Keratinocyte (primary cell): ENCODE data around the gene CLMN. TPM values are rescaled to one million over a fixed set of nuclear protein-coding genes. Genes with fewer than 3 reads are reported as not detected.

Experiments
- DNase-seq: peaks from one replicate; pipeline ENCODE4 v3.0.0-alpha.2; 2011; ENCODE audit warnings: low read depth, missing footprints, low spot score
- FAIRE-seq: peaks from 2 replicates; lab custom pipeline; 2011; peaks lifted over from hg19 to GRCh38; lab: Jason Lieb, UNC
- H2AFZ ChIP-seq: 2 replicates; pipeline ENCODE4 v1.6.0; 2012; ENCODE audit warnings: low read length, control low read depth, inconsistent platforms; ENCODE audit not compliant: control insufficient read depth
- H3K27ac ChIP-seq: 2 replicates; pipeline ENCODE4 v1.5.1; 2011; ENCODE audit warnings: low read length; ENCODE audit not compliant: control insufficient read depth, insufficient read depth
- H3K27me3 ChIP-seq: 3 replicates; pipeline ENCODE4 v1.6.0; 2011; ENCODE audit warnings: low read length; ENCODE audit not compliant: control insufficient read depth, insufficient read depth; ENCODE audit errors: extremely low read depth
- H3K36me3 ChIP-seq, 2 experiments: 2 replicates in 1 of 2; 3 replicates in 1 of 2; pipeline ENCODE4 v1.5.1; 2011; ENCODE audit warnings: low read length in 2 of 2, mild to moderate bottlenecking in 1 of 2; ENCODE audit not compliant: control insufficient read depth in 2 of 2, insufficient read depth in 2 of 2; ENCODE audit errors: extremely low read depth in 1 of 2
- H3K4me1 ChIP-seq: 3 replicates; pipeline ENCODE4 v1.5.1; 2011; ENCODE audit warnings: low read length; ENCODE audit not compliant: control insufficient read depth, insufficient read depth; ENCODE audit errors: extremely low read depth
- H3K4me2 ChIP-seq: 3 replicates; pipeline ENCODE4 v1.6.0; 2011; ENCODE audit warnings: low read depth, low read length; ENCODE audit not compliant: control insufficient read depth, insufficient read depth; ENCODE audit errors: extremely low read depth
- H3K4me3 ChIP-seq, 3 experiments: fragments of 200-600 bp in 1 of 3; sonication (generic) in 1 of 3; 2 replicates in 2 of 3; 3 replicates in 1 of 3; pipeline ENCODE4 v1.5.1; 2011 to 2016; ENCODE audit warnings: low read length in 3 of 3, mild to moderate bottlenecking in 3 of 3, control low read depth in 2 of 3, inconsistent platforms in 1 of 3, low read depth in 1 of 3, mixed read lengths in 1 of 3, mixed run types in 1 of 3, moderate library complexity in 1 of 3; ENCODE audit not compliant: control insufficient read depth in 2 of 3, insufficient read depth in 2 of 3; ENCODE audit errors: extremely low read depth in 1 of 3
- H3K79me2 ChIP-seq: 2 replicates; pipeline ENCODE4 v1.6.0; 2012; ENCODE audit warnings: low read length; ENCODE audit not compliant: control insufficient read depth, insufficient read depth
- H3K9ac ChIP-seq: 3 replicates; pipeline ENCODE4 v1.6.0; 2011; ENCODE audit warnings: low read length; ENCODE audit not compliant: control insufficient read depth, insufficient read depth; ENCODE audit errors: extremely low read depth
- H3K9me1 ChIP-seq: 3 replicates; pipeline ENCODE4 v1.6.0; 2011; ENCODE audit warnings: low read length; ENCODE audit not compliant: control insufficient read depth, insufficient read depth; ENCODE audit errors: extremely low read depth
- H3K9me3 ChIP-seq: 2 replicates; pipeline ENCODE4 v1.5.1; 2012; ENCODE audit warnings: low read depth, low read length; ENCODE audit not compliant: control insufficient read depth
- H4K20me1 ChIP-seq: 3 replicates; pipeline ENCODE4 v1.6.0; 2011; ENCODE audit warnings: low read length; ENCODE audit not compliant: control insufficient read depth, insufficient read depth; ENCODE audit errors: extremely low read depth
- EZH2 ChIP-seq: IDR thresholded peaks from one replicate; pipeline ENCODE4 v1.6.1; 2012; ENCODE audit warnings: inconsistent platforms, mild to moderate bottlenecking, low read length, moderate library complexity
- dilution Hi-C: fragments of 300-500 bp; cut with MboI; formaldehyde crosslinking; loops from one replicate; pipeline ENCODE4 v1.7.0; 2020; ENCODE audit warnings: low sequenced_read_pairs; ENCODE audit not compliant: extremely low pct_ligation_motif_present
- polyA plus RNA-seq, 5 experiments: library from polyadenylated mRNA; depleted of rRNA in 3 of 5; stranded (reverse) in 3 of 5; stranded (forward) in 1 of 5; unstranded in 1 of 5; fragments of >200 nt; gene quantifications; 1 replicate in 1 of 5; 2 replicates in 3 of 5; 3 replicates in 1 of 5; pipeline versions ENCODE4 v1.2.1 to v1.2.3, GENCODE V29; 2011 to 2012; ENCODE audit warnings: missing spikeins in 2 of 5, low read depth in 1 of 5, low replicate concordance in 1 of 5
- TF ChIP-seq, protein P1 (sequence below), 3 experiments: IDR thresholded peaks in 1 of 3; conservative IDR thresholded peaks in 1 of 3; optimal IDR thresholded peaks in 1 of 3; 2 replicates in 2 of 3; 3 replicates in 1 of 3; pipeline versions ENCODE3 to v1.5.1; 2011; ENCODE audit warnings: low read length in 3 of 3, mild to moderate bottlenecking in 3 of 3, moderate library complexity in 2 of 3, control low read depth in 1 of 3, inconsistent platforms in 1 of 3; ENCODE audit not compliant: insufficient read depth in 2 of 3; ENCODE audit errors: extremely low read depth in 1 of 3

CLMN gene
- polyA plus RNA-seq, 1 donor (not counting 4 experiments of a cell fraction or from before 2014, with no cell fraction given), result 6.1 TPM

DNA sequence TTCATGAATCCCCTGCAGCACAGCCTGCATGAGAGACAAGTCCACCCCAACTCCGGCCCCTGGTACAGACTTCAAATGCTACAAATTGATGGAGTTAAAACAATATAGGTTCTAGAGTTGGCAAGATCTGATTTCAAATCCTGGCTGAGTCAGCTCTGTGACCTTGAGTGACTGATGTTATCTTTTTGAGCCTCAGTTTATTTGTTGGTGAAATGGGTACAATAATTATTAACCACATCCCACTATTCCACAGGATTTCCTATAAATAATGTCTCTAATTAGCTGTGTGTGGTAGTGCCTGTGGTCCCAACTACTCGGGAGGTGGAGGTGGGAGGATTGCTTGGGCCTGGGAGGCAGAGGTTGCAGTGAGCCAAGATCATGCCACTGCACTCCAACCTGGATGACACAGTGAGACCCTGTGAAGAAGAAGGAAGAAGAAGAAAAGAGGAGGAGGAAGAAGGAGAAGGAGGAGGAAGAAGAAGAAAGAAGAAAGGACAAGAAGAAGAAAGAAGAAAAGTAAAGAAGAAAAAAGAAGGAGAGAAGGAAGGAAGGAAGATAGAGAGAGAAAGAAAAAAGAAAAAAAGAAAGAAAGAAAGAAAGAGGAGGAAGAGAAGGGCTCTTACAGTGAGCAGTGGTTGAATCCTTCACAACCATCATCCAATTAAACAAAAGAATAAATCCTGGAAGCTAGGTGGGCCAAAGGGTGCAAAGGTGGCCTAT, 122.7 kb downstream of the CLMN start:
- no peak overlapping the region for H2AFZ ChIP-seq
- DNase-seq (no peak), FAIRE-seq (no peak)
- dilution Hi-C loops, result no loop called here
- H3K9me1 ChIP-seq, result no peaks in the 10 kb centered on the region
- H3K79me2 ChIP-seq, result no peaks in the 10 kb centered on the region
- H3K27me3 ChIP-seq, result no peaks in the 10 kb centered on the region
- no peak for TF ChIP-seq EZH2
- TF ChIP-seq, protein P1, sequence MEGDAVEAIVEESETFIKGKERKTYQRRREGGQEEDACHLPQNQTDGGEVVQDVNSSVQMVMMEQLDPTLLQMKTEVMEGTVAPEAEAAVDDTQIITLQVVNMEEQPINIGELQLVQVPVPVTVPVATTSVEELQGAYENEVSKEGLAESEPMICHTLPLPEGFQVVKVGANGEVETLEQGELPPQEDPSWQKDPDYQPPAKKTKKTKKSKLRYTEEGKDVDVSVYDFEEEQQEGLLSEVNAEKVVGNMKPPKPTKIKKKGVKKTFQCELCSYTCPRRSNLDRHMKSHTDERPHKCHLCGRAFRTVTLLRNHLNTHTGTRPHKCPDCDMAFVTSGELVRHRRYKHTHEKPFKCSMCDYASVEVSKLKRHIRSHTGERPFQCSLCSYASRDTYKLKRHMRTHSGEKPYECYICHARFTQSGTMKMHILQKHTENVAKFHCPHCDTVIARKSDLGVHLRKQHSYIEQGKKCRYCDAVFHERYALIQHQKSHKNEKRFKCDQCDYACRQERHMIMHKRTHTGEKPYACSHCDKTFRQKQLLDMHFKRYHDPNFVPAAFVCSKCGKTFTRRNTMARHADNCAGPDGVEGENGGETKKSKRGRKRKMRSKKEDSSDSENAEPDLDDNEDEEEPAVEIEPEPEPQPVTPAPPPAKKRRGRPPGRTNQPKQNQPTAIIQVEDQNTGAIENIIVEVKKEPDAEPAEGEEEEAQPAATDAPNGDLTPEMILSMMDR (optimal IDR thresholded peaks at IDR 0.05 in 1 of 3, IDR thresholded peaks at IDR 0.05 in 1 of 3, conservative IDR thresholded peaks at IDR 0.05 in 1 of 3; ENCODE audit: extremely low read depth in 1 of 3, insufficient read depth in 2 of 3, low read length in 3 of 3), result no peak
- no peaks in the 10 kb centered on the region for H3K9me3 ChIP-seq
- H3K36me3 ChIP-seq, result peaks cover 0 to 1% of the 10 kb centered on the region in 2 experiments
- no peak overlapping the region for H3K4me2 ChIP-seq
- no peak overlapping the region for H3K9ac ChIP-seq
- H3K27ac ChIP-seq, result no peak overlapping the region
- no peaks in the 10 kb centered on the region for H3K4me1 ChIP-seq
- no peaks in the 10 kb centered on the region for H4K20me1 ChIP-seq
- H3K4me3 ChIP-seq, result no peak overlapping the region

DNA sequence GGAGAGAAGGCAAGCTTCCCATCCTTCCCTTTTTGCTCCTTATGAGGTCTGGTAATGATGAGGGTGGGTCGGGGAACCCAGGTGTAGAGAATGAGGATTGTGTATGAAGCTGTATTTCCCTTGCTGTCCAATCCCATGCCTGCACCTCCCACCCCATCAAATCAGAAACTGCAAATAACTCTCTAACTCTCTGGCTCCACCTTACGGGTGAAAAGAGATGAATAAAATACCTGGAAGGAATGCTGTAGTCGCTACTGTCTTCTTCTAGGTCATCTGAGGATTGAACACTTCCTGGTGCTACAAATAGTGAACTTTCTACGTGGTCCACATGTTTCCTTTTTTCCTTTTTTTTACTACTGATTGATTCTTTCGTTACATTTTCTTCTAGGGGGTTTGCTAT, 123.4 kb downstream of the CLMN start:
- dilution Hi-C loops, result no loop called here
- Histone ChIP-seq H3K4me2 (no peak overlapping the region), H3K9me3 (no peaks in the 10 kb centered on the region), H3K4me3 (no peak overlapping the region), H3K27me3 (no peaks in the 10 kb centered on the region), H4K20me1 (no peaks in the 10 kb centered on the region), H3K4me1 (no peaks in the 10 kb centered on the region), H3K79me2 (no peaks in the 10 kb centered on the region), H3K9ac (no peak overlapping the region), H2AFZ (no peak overlapping the region), H3K27ac (no peak overlapping the region), H3K9me1 (no peaks in the 10 kb centered on the region), H3K36me3 (peaks cover 0 to 3% of the 10 kb centered on the region in 2 experiments)
- FAIRE-seq (no peak), DNase-seq (no peak)
- no peak for TF ChIP-seq EZH2
- TF ChIP-seq, protein P1 (optimal IDR thresholded peaks at IDR 0.05 in 1 of 3, IDR thresholded peaks at IDR 0.05 in 1 of 3, conservative IDR thresholded peaks at IDR 0.05 in 1 of 3; ENCODE audit: extremely low read depth in 1 of 3, insufficient read depth in 2 of 3, low read length in 3 of 3), result peak in 2 of 3 experiments; percentile 6 to 12
